HepG2 (cell line): ENCODE data around the gene SLC9A1. TPM values are rescaled to one million over a fixed set of nuclear protein-coding genes. Genes with fewer than 3 reads are reported as not detected.

Experiments
- ATM ChIP-seq: fragments of 450-650 bp; IDR thresholded peaks from 2 replicates; pipeline ENCODE4 v1.7.1; 2017; ENCODE audit warnings: mild to moderate bottlenecking, borderline replicate concordance
- BRD4 ChIP-seq: sonication (generic); formaldehyde crosslinking; IDR thresholded peaks from 2 replicates; pipeline ENCODE4 v1.4.0; 2020; ENCODE audit warnings: missing genetic modification reagents
- FLYWCH1 ChIP-seq: sonication (generic); formaldehyde crosslinking; IDR thresholded peaks from 2 replicates; pipeline ENCODE4 v1.8.1; 2023; ENCODE audit warnings: mild to moderate bottlenecking, missing genetic modification reagents
- FOXO1 ChIP-seq: sonication (generic); formaldehyde crosslinking; IDR thresholded peaks from 2 replicates; pipeline ENCODE4 v1.4.0; 2020; ENCODE audit warnings: missing genetic modification reagents
- HINFP ChIP-seq: sonication (generic); formaldehyde crosslinking; IDR thresholded peaks from 2 replicates; pipeline ENCODE4 v1.4.0; 2020; ENCODE audit warnings: low read depth, mild to moderate bottlenecking, missing genetic modification reagents
- MBD4 ChIP-seq: IDR thresholded peaks from 2 replicates; pipeline ENCODE4 v1.6.1; 2012; ENCODE audit warnings: low read length, inconsistent platforms, borderline replicate concordance
- MXD3 ChIP-seq: IDR thresholded peaks from 2 replicates; pipeline ENCODE4 v1.6.1; 2016; ENCODE audit warnings: mild to moderate bottlenecking, missing biosample characterization, missing genetic modification reagents
- NR2F1 ChIP-seq, 2 experiments: fragments of 450-650 bp in 1 of 2; formaldehyde crosslinking in 1 of 2; IDR thresholded peaks; 2 replicates each; pipeline versions ENCODE4 v1.5.0 to v1.6.1; 2016 to 2020; ENCODE audit warnings: mild to moderate bottlenecking in 1 of 2, missing compliant biosample characterization in 1 of 2, missing genetic modification reagents in 1 of 2, moderate library complexity in 1 of 2
- RBM39 ChIP-seq: fragments of 200-400 bp; formaldehyde crosslinking; IDR thresholded peaks from one replicate; pipeline ENCODE4 v1.6.1; 2018; ENCODE audit warnings: antibody characterized with exemption, mild to moderate bottlenecking, low read depth, low read length; ENCODE audit not compliant: poor library complexity, severe bottlenecking
- XBP1 ChIP-seq: sonication (generic); formaldehyde crosslinking; IDR thresholded peaks from 2 replicates; pipeline ENCODE4 v1.5.0; 2020; ENCODE audit warnings: missing genetic modification reagents
- XRCC5 ChIP-seq: fragments of 200-400 bp; formaldehyde crosslinking; optimal IDR thresholded peaks from 2 replicates; pipeline ENCODE3; 2017; ENCODE audit warnings: mild to moderate bottlenecking, low read length
- YEATS4 ChIP-seq: sonication (generic); formaldehyde crosslinking; IDR thresholded peaks from 2 replicates; pipeline ENCODE4 v1.4.0; 2020; ENCODE audit warnings: missing genetic modification reagents, borderline replicate concordance
- ZNF230 ChIP-seq: sonication (generic); formaldehyde crosslinking; IDR thresholded peaks from 2 replicates; pipeline ENCODE4 v1.4.0; 2020; ENCODE audit warnings: mild to moderate bottlenecking, missing genetic modification reagents
- ZNF232 ChIP-seq: sonication (generic); formaldehyde crosslinking; IDR thresholded peaks from 2 replicates; pipeline ENCODE4 v1.4.0; 2020; ENCODE audit warnings: missing genetic modification reagents, borderline replicate concordance
- ZNF263 ChIP-seq: sonication (generic); formaldehyde crosslinking; IDR thresholded peaks from 2 replicates; pipeline ENCODE4 v1.4.0; 2020; ENCODE audit warnings: missing genetic modification reagents
- polyA plus RNA-seq, 8 experiments: library from polyadenylated mRNA; depleted of rRNA in 3 of 8; stranded (reverse) in 7 of 8; unstranded in 1 of 8; fragments of >200 nt; fragmentation: Illumina TruSeq in 4 of 8; extraction: Trizol in 4 of 8; gene quantifications; 2 replicates each; pipeline versions ENCODE4 v1.2.1 to v1.2.3, GENCODE V29; 2011 to 2016; ENCODE audit warnings: low read depth in 4 of 8, missing spikeins in 1 of 8, mixed read lengths in 1 of 8; ENCODE audit not compliant: insufficient read depth in 1 of 8
- total RNA-seq, 5 experiments: library from RNA; depleted of rRNA; stranded (reverse); fragments of >200 nt; fragmentation: Illumina TruSeq; extraction: Trizol; gene quantifications; 2 replicates each; pipeline ENCODE4 v1.2.3, GENCODE V29; 2016; ENCODE audit warnings: low read depth in 1 of 5
- TF ChIP-seq, protein P1 (sequence below): sonication (generic); formaldehyde crosslinking; IDR thresholded peaks from 2 replicates; pipeline ENCODE4 v1.5.0; 2020; ENCODE audit warnings: mild to moderate bottlenecking, missing genetic modification reagents, borderline replicate concordance
- TF ChIP-seq, protein P2 (sequence below): sonication (generic); formaldehyde crosslinking; IDR thresholded peaks from 2 replicates; pipeline ENCODE4 v1.8.1; 2022; ENCODE audit warnings: mild to moderate bottlenecking, missing genetic modification reagents

The SLC9A1 gene
- total and polyA plus RNA-seq, 2 of the 13 experiments (the other 11 are each of a cell fraction or from before 2014, with no cell fraction given): 1.4 to 2.9 TPM

DNA sequence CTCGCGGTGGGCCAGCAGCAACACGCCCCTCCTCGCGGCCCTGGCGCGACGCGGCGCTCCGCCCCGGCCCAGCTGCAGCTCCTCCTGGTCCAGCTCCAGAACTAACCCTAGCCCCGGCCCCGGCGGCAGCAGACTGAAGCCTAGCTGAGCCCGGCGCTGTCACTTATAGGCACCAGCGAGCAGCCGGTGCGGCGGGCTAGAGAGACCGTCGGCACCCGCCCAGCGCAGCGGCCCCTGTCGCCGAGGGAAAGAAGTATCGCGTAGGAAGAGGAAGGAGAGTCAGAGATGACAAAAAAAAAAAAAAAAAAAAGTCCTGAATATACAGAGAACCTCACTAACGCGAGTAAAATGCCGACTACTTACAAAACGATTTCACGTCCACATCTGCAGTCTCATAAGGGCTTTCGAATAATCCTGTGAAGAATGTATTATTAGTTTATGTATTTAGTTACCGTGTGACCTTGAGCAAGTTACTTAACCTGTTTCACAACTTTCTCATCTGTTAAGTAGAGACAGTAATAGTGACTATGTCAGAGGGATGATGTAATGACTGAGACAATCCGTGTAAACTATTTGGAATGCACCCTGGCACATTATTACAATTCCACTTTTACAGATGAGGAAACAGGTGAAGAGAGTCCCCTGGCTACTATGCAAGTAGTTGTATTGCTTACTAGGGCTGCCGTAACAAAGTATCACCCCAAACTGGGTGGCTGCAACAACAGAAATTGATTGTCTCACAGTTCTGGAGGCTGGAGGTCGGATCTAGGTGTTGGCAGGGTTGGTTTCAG, at the start of gene SLC9A1 (continued):
- TF ChIP-seq, protein P1, sequence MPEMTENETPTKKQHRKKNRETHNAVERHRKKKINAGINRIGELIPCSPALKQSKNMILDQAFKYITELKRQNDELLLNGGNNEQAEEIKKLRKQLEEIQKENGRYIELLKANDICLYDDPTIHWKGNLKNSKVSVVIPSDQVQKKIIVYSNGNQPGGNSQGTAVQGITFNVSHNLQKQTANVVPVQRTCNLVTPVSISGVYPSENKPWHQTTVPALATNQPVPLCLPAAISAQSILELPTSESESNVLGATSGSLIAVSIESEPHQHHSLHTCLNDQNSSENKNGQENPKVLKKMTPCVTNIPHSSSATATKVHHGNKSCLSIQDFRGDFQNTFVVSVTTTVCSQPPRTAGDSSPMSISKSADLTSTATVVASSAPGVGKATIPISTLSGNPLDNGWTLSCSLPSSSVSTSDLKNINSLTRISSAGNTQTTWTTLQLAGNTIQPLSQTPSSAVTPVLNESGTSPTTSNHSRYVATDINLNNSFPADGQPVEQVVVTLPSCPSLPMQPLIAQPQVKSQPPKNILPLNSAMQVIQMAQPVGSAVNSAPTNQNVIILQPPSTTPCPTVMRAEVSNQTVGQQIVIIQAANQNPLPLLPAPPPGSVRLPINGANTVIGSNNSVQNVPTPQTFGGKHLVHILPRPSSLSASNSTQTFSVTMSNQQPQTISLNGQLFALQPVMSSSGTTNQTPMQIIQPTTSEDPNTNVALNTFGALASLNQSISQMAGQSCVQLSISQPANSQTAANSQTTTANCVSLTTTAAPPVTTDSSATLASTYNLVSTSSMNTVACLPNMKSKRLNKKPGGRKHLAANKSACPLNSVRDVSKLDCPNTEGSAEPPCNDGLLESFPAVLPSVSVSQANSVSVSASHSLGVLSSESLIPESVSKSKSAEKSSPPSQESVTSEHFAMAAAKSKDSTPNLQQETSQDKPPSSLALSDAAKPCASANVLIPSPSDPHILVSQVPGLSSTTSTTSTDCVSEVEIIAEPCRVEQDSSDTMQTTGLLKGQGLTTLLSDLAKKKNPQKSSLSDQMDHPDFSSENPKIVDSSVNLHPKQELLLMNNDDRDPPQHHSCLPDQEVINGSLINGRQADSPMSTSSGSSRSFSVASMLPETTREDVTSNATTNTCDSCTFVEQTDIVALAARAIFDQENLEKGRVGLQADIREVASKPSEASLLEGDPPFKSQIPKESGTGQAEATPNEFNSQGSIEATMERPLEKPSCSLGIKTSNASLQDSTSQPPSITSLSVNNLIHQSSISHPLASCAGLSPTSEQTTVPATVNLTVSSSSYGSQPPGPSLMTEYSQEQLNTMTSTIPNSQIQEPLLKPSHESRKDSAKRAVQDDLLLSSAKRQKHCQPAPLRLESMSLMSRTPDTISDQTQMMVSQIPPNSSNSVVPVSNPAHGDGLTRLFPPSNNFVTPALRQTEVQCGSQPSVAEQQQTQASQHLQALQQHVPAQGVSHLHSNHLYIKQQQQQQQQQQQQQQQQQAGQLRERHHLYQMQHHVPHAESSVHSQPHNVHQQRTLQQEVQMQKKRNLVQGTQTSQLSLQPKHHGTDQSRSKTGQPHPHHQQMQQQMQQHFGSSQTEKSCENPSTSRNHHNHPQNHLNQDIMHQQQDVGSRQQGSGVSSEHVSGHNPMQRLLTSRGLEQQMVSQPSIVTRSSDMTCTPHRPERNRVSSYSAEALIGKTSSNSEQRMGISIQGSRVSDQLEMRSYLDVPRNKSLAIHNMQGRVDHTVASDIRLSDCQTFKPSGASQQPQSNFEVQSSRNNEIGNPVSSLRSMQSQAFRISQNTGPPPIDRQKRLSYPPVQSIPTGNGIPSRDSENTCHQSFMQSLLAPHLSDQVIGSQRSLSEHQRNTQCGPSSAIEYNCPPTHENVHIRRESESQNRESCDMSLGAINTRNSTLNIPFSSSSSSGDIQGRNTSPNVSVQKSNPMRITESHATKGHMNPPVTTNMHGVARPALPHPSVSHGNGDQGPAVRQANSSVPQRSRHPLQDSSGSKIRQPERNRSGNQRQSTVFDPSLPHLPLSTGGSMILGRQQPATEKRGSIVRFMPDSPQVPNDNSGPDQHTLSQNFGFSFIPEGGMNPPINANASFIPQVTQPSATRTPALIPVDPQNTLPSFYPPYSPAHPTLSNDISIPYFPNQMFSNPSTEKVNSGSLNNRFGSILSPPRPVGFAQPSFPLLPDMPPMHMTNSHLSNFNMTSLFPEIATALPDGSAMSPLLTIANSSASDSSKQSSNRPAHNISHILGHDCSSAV: no peak
- peak; percentile 85 for TF ChIP-seq MXD3
- peak; percentile 70; the same call in 1 of the 2 replicates for TF ChIP-seq BRD4 (CRISPR knock-in tag)
- peak; percentile 75 for TF ChIP-seq ZNF263
- no peak; the same call in 1 of the 2 replicates for TF ChIP-seq MBD4
- TF ChIP-seq, protein P2, sequence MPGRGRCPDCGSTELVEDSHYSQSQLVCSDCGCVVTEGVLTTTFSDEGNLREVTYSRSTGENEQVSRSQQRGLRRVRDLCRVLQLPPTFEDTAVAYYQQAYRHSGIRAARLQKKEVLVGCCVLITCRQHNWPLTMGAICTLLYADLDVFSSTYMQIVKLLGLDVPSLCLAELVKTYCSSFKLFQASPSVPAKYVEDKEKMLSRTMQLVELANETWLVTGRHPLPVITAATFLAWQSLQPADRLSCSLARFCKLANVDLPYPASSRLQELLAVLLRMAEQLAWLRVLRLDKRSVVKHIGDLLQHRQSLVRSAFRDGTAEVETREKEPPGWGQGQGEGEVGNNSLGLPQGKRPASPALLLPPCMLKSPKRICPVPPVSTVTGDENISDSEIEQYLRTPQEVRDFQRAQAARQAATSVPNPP (CRISPR knock-in tag): no peak
- TF ChIP-seq FLYWCH1: no peak
- TF ChIP-seq XBP1 (CRISPR knock-in tag): peak; percentile 82; the same call in 1 of the 2 replicates
- 0 out of 4 replicates have a peak, but pooled peaks have one; percentile 8 to 15 for TF ChIP-seq NR2F1 (CRISPR knock-in tag; IDR thresholded peaks at IDR 0.05)
- TF ChIP-seq YEATS4 (CRISPR knock-in tag): peak; percentile 72; the same call in 1 of the 2 replicates
- TF ChIP-seq ATM: no peak
- TF ChIP-seq ZNF232 (CRISPR knock-in tag): peak; percentile 92; the same call in 1 of the 2 replicates
- peak; percentile 41 for TF ChIP-seq HINFP
- TF ChIP-seq ZNF230 (CRISPR knock-in tag): peak; percentile 66
- TF ChIP-seq RBM39: peak; percentile 96
- peak; percentile 95 for TF ChIP-seq XRCC5
- peak; percentile 68 for TF ChIP-seq FOXO1 (CRISPR knock-in tag)
